Measurements from ENCODE around the gene FOXP1. TPM values are rescaled to one million over a fixed set of nuclear protein-coding genes. Genes with fewer than 3 reads are reported as not detected.

FOXP1 gene
- total and polyA plus RNA-seq, 2 of the 8 experiments (the other 6 are each of a cell fraction or from before 2014, with no cell fraction given), result 13.9 to 25.4 TPM

GRCh38 chr3:71546821-71547220 lies 36.7 kb downstream of the FOXP1 start (continued):
- TF ChIP-seq HDAC2 (IDR thresholded peaks at IDR 0.05; ENCODE audit: borderline replicate concordance in 1 of 2, low read depth in 2 of 2, low read length in 2 of 2), result no peak

Measured in H1 (cell line).